ENCODE results near the gene IGFALS.

IGFALS gene

GRCh38 chr16:1762196-1762878 lies 31.2 kb downstream of the IGFALS start:
- TF ChIP-seq CTCF (IDR thresholded peaks at IDR 0.05; ENCODE audit: low read depth, low read length), result no peak
- Histone ChIP-seq H3K4me1 (no peaks in the 10 kb centered on the region), H3K36me3 (peaks cover 65% of the 10 kb centered on the region), H3K9me3 (no peaks in the 10 kb centered on the region), H3K4me3 (ENCODE audit: low read depth, low read length) (no peak overlapping the region), H3K27me3 (no peaks in the 10 kb centered on the region)
- no peak for DNase-seq

GRCh38 chr16:1761751-1762150 lies 31.8 kb downstream of the IGFALS start:
- Histone ChIP-seq H3K36me3 (peaks cover 59% of the 10 kb centered on the region), H3K9me3 (no peaks in the 10 kb centered on the region), H3K27me3 (no peaks in the 10 kb centered on the region), H3K4me1 (no peaks in the 10 kb centered on the region), H3K4me3 (ENCODE audit: low read depth, low read length) (no peak overlapping the region)
- no peak for TF ChIP-seq CTCF (IDR thresholded peaks at IDR 0.05; ENCODE audit: low read depth, low read length)
- DNase-seq, result no peak

GRCh38 chr16:1760911-1761310 lies 32.6 kb downstream of the IGFALS start:
- DNase-seq, result no peak
- H3K4me3 ChIP-seq (ENCODE audit: low read depth, low read length), result no peak overlapping the region
- no peaks in the 10 kb centered on the region for H3K27me3 ChIP-seq
- no peak for TF ChIP-seq CTCF (IDR thresholded peaks at IDR 0.05; ENCODE audit: low read depth, low read length)
- H3K9me3 ChIP-seq, result no peaks in the 10 kb centered on the region
- H3K4me1 ChIP-seq, result no peaks in the 10 kb centered on the region
- peaks cover 55% of the 10 kb centered on the region for H3K36me3 ChIP-seq

- no peak for DNase-seq
- Histone ChIP-seq H3K4me1 (no peaks in the 10 kb centered on the region), H3K4me3 (ENCODE audit: low read depth, low read length) (no peak overlapping the region), H3K27me3 (no peaks in the 10 kb centered on the region), H3K9me3 (no peaks in the 10 kb centered on the region), H3K36me3 (peaks cover 43% of the 10 kb centered on the region)
- TF ChIP-seq CTCF (IDR thresholded peaks at IDR 0.05; ENCODE audit: low read depth, low read length), result no peak
Measured at GRCh38 chr16:1759511-1759910, 34.0 kb downstream of the IGFALS start.

- Histone ChIP-seq H3K4me3 (ENCODE audit: low read depth, low read length) (no peak overlapping the region), H3K27me3 (no peaks in the 10 kb centered on the region), H3K4me1 (no peaks in the 10 kb centered on the region), H3K9me3 (no peaks in the 10 kb centered on the region), H3K36me3 (peaks cover 42% of the 10 kb centered on the region)
- no peak for DNase-seq
- no peak for TF ChIP-seq CTCF (IDR thresholded peaks at IDR 0.05; ENCODE audit: low read depth, low read length)
Measured at GRCh38 chr16:1758923-1759322, 34.6 kb downstream of the IGFALS start.

GRCh38 chr16:1757714-1758461 lies 35.6 kb downstream of the IGFALS start:
- H3K27me3 ChIP-seq, result no peaks in the 10 kb centered on the region
- H3K4me3 ChIP-seq (ENCODE audit: low read depth, low read length), result no peak overlapping the region
- H3K4me1 ChIP-seq, result no peaks in the 10 kb centered on the region
- TF ChIP-seq CTCF (IDR thresholded peaks at IDR 0.05; ENCODE audit: low read depth, low read length), result no peak
- no peaks in the 10 kb centered on the region for H3K9me3 ChIP-seq
- peaks cover 43% of the 10 kb centered on the region for H3K36me3 ChIP-seq
- no peak for DNase-seq
